B cell (primary cell): ENCODE measurements around the gene RTTN.

Source experiments
- EZH2 ChIP-seq: IDR thresholded peaks from 2 replicates; pipeline ENCODE4 v1.6.1; 2012; ENCODE audit warnings: borderline replicate concordance, low read depth, mild to moderate bottlenecking, moderate library complexity, low read length; ENCODE audit not compliant: insufficient read depth, poor library complexity, severe bottlenecking
- TF ChIP-seq, protein P1 (sequence below): fragments of 200-600 bp; IDR thresholded peaks from one replicate; pipeline ENCODE4 v1.8.0; 2022; ENCODE audit warnings: antibody characterized with exemption, mild to moderate bottlenecking

DNA sequence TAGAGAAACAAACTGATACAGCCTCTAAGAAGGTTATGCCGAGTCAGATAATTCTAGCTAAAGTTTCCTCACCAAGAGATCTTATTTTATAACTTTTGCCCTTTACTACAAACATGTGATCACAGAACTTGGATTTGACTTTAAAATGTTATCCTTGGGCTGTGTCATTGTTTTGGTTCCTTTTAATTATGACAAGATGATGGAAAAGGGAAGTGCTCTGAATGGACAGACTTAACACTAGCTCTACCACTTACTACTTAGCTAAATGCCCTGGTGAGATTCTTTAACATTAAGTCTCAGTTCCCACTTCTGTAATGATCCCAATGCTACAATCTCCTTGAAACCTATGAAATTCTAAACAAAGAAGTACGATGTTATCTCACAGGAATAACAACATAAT, 69.9 kb downstream of the RTTN start:
- TF ChIP-seq, protein P1, sequence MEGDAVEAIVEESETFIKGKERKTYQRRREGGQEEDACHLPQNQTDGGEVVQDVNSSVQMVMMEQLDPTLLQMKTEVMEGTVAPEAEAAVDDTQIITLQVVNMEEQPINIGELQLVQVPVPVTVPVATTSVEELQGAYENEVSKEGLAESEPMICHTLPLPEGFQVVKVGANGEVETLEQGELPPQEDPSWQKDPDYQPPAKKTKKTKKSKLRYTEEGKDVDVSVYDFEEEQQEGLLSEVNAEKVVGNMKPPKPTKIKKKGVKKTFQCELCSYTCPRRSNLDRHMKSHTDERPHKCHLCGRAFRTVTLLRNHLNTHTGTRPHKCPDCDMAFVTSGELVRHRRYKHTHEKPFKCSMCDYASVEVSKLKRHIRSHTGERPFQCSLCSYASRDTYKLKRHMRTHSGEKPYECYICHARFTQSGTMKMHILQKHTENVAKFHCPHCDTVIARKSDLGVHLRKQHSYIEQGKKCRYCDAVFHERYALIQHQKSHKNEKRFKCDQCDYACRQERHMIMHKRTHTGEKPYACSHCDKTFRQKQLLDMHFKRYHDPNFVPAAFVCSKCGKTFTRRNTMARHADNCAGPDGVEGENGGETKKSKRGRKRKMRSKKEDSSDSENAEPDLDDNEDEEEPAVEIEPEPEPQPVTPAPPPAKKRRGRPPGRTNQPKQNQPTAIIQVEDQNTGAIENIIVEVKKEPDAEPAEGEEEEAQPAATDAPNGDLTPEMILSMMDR, result no peak
- TF ChIP-seq EZH2, result no peak
